GM18502 (cell line): Measurements from ENCODE around the gene PPIB.
A peak's percentile ranks its signal among the peaks of the same experiment; 100 is the strongest.

ENCODE experiments used
- ATAC-seq: cut with Tn5 transposase; IDR thresholded peaks from one replicate; pipeline ENCODE4 v1.9.1; 2021; ENCODE audit warnings: mild to moderate bottlenecking; ENCODE audit not compliant: unreplicated experiment, poor library complexity

Gene PPIB

DNA sequence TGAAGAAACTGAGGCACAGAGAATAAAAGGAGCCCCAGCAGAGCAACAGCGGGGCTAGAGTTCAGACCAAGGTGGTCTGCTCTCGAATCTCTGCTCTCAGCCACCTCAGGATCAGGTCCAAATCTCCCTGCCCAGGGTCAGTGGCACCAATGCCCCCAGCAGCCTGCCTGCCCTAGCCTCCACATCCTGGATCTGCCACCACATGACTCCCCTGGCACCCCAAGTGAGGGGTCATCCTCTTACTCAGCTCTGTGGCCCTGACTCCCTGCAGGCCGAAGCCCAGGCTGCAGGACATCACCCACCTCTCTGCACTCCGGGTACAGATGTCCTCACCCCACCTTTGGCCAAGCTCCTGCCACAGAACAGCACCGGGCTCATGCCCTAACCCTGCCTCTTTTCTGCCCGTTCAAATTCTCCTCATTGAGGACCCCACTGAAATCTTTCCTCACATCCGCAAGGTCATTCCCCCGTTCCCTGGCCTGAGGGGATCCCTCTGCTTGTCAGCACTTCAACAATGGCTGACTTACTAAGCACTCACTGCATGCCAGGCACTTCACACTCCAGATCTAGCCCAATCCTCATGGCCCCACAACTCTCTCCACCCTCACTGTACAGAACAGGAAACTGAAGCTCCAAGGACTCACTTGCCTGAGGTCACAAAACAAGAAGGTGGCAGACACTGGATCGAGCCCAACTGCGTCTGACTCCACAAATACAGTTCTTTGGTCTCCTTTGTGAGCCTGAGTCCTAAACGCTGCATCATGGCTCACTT is 4.3 kb downstream of the PPIB start:
- no peak for ATAC-seq

DNA sequence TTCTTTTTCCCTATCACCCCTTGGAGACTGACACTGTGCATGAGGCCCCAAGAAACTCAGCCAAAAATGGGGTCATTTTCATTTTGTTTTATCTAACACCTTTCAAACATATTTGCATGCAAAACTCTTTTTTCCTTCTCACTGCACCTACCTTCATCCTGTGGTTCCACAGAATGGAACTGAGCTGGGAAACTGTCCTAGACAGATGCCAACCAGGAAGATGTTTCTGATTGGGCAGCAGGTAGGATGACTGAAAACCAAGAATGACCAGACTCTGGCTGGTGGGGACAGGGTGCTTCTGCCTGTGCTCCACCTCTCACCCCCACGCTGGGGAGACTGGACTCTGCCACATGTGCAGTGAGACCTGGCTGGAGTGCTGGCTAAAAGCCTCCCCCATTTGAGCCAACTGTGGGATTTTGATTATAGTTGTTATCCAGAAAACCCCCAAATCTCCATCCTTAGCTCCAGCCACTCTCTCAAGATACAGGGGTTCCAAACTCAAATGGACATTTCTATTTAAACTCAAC is 5.2 kb downstream of the PPIB start:
- ATAC-seq = no peak

DNA sequence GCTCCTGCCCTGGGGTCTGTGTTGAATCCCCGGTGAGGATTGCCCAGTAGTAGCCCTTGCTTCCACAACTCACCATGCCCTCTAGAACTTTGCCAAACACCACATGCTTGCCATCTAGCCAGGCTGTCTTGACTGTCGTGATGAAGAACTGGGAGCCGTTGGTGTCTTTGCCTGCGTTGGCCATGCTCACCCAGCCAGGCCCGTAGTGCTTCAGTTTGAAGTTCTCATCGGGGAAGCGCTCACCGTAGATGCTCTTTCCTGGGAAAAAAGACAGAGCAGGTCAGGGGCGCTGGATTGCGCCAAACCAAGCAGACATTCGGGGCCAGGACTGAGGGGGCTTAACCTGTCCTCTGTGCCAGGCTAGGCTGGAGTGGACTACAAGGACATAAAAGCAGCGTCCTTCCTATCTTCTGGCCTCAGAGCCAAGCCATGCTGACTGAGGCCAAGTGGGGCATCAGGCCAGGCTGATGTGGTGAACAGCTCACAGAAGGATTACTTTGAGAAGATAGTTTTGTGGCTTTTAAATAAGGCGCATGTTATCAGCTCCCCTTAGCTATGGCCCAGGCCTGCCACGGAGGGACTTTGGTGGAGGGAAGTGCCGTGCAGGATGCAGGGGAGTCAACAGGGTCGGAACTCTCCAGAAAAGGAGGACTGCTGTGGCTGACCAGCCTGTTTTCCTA is 6.0 kb downstream of the PPIB start:
- no peak for ATAC-seq

DNA sequence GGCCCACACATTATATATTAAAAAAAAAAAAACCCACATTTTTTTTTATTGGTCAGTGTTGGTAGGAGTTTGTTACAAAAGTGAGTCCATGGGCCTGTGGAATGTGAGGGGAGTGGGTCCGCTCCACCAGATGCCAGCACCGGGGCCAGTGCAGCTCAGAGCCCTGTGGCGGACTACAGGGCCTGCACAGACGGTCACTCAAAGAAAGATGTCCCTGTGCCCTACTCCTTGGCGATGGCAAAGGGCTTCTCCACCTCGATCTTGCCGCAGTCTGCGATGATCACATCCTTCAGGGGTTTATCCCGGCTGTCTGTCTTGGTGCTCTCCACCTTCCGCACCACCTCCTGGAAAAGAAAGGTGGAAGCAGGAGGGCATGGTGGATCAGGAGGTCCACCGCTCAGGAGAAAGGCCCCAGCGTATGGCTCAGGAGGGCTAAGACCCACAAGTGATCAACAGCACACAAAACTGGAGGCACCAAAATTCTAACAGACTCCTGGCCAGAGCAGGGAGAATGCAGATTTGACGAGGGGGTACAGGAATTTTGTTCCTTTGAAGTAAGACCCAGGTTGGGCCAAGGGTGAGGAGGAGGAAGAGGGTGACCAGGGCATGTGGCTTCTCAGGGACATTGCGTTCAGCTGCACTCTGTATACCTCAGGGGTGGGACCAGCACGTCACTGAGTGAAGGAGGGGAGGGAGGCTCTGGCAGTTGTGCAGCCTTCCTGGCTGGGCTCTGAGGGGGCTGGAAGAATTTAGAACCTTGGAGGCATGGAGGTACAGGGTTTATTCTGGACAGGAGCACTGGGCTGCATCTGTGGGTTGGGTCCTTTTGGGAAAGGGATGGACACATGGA is 6.8 kb downstream of the PPIB start:
- no peak for ATAC-seq

DNA sequence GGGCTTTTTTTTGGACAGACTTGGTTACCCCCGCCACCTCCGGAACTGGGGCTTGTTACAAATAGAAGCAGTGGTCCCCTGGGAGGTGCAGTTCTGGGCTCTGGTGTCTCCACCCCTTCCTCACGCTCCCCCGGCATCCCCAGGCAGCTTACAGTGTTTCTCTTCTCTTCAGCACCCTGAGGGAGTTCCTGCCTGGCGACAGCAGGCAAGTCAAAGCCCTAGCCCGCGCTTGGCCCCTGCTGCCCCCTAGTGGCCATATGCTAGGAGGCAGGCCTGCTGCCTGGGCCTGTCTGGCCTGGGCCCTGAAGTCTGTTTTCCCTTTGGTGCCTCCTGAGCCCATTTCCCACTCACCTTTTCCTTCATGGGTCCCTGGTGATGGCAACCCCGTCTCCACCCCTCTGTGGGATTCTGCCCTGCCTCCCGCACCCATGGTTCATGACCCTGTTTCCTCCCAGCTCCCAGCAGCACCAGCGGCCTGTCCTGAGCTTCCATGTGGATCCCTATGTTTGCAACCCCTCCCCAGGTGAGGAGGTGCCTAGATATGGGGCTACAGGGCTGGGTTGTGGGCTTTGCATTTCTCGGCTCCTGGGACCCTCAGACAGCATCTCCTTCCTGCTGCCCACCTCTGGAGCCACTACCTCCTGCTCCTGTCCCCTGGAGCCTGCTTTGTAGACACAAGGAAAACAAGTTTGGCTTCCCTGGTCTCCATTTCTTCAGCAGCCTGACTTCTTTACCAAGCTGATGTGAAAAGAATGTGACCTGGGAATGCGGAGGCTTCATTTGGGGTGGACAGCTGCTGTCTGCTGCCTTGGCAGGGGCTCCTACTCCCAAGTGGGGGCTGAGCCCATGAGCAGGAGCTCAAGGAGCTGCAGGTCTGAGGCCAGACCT is 9.1 kb downstream of the PPIB start:
- ATAC-seq = peak; percentile 57

DNA sequence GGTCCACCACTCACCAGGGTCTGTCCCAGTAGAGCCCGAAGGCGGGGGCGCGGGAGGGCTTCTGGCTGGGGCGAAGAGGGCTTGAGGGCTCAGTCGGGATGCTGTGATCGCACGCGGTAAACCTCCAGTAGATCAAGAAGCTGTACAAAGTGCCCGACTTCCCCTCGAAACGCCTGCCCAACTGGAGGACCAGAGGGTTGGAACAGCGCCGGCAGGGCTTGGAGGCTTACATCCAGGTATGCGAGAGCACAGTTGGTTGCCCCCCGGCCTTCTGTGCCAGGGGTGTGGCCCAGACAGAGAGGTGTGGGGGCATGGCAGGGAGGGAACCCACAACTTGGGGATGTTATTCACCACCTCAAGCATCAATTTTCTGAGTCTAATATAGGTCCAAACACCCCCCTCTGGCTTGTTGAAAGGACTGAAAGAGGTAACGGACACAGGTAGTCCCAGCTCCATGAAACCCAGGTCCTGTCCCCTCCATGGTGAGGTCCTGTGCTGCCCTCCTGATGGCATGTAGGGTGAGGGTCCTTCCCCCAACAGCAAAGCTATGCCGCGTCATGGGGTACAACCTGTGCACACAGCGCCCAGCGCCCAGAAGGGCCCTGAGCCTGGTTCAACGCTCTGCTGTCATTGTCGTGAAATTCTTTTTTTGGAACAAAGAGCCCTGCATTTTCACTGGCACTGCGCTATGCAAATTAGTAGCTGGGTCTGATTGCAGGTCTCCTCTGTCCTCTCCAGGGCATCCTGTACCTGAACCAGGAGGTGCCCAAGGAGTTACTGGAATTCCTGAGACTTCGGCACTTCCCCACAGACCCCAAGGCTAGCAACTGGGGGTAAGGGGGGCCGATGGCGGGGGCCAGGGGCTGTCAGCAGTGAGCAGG is 10.1 kb downstream of the PPIB start:
- peak; percentile 17 for ATAC-seq

DNA sequence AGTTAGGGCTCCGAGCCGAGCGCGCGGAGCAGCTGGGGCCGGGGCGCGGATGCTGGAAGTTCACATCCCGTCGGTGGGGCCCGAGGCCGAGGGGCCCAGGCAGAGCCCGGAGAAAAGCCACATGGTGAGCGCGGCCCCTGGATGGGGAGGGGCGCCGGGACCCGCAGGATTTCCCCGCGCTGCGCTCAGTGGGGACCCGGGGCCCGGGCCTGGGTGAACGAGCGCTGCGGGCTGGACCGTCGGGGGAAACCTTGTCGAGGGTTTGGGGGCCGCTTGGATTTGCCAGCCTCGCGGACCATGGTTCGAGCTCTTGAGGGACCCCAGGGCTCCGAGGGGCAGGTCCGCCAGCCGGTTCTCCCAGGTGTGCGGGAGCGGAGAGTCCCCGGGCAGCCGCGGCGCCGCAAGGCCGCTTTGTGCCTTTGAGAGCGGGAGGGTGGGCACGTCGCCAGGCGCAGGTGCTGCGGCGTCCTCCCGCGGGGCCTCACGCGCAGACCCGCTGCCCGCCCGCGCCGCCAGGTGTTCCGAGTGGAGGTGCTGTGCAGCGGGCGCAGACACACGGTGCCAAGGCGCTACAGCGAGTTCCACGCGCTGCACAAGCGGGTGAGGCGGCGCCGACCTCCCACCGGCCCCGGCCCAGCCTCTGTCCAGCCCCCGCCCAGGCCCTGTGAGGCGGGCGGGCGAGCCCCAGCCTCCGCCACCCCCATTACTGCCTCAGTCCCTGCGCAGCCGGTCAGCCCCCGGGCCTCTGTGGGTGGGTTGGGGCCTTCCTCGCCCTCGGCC is 10.9 kb downstream of the PPIB start, which contains the start of gene SNX22:
SNX22 (plus strand) TSS at position 5 of the 780 bp plus-strand sequence; CDS start at position 50, 45 bp downstream.
- ATAC-seq = peak; percentile 10

DNA sequence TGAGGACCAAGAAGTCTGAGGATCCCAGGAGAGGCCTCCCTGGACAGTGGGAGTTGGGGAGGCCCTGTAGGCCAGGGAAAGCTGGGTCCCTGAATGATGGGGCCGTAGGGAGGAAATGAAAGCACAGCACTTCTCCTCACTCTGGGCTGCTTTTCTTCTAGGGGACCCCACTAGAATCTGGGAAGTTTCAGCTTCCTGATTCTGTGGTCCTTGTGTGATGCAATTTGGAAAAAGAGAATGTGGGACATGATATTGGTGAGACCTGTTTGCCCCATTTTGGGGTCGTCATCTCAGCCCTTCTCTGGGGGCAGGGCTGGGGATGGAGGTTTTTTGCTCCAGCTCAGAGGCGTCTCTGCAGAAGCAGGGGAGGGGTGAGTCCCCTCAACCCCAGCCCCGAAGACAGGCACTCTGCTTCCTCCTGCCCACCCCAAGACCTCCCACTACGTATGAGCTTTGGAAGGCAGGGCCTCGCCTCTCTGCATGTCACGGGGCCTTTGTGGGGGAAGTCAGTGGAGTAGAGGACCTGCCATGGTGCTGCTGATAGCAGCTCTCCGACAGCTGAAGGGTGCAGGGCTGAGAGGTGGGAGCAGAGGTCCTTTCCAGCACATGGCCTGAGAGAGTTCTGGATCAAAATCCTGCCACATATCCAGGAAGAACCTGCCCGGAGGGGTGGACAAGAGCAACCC is 12.8 kb downstream of the PPIB start:
- no peak for ATAC-seq

DNA sequence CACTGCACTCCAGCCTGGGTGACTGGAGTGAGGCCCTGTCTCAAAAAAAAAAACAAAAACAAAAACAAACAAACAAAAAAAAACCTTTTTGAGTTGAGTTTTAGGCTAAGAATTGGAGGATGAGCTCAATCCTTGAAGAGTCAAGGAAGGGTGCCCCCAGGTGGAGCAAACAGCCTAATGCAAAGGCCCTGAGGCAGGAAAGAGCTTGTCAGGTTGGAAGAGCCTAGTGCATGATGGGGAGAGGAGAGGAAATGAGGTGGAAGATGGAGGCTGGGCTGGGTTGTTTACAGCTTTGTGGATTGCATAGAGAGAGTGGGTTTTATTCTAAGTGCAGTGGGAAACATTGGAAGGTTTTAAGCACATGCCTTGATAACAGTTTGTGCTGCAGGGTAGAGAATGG is 13.4 kb downstream of the PPIB start:
- no peak for ATAC-seq

DNA sequence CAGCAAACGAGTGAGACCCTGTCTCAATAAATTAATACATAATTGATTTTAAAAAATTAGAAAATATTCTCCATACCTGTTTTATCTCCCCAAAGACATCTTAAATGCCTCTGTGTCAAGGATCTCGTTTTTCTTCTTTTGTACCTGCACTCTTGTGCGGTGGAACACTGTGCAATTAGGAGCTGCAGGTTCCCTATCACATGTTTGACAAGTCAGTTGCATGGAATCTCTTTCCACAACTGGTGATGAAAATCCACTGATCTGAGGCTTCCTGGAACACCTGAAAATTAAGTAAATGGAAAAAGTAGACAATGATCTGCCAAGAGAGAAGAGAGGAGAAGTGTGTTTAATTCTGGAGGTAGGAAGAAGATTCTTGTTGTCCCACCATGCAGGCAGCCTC is 14.2 kb downstream of the PPIB start:
- ATAC-seq = no peak

DNA sequence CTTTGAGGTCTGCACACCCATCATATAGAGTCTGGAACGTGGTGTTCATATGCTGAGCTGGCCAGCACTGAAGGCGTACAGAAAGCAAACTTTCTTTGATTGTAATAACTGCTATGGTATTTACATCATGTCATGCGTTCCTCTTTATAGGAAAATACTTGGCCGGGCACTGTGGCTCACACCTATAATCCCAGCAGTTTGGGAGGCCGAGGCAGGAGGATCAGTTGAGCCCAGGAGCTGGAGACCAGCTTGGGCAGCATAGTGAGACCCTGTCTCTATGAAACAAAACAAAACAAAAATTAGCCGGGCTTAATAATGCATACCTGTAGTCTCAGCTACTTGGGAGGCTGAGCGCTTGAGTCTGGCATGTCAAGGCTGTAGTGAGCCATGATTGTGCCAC is 14.7 kb downstream of the PPIB start:
- no peak for ATAC-seq

DNA sequence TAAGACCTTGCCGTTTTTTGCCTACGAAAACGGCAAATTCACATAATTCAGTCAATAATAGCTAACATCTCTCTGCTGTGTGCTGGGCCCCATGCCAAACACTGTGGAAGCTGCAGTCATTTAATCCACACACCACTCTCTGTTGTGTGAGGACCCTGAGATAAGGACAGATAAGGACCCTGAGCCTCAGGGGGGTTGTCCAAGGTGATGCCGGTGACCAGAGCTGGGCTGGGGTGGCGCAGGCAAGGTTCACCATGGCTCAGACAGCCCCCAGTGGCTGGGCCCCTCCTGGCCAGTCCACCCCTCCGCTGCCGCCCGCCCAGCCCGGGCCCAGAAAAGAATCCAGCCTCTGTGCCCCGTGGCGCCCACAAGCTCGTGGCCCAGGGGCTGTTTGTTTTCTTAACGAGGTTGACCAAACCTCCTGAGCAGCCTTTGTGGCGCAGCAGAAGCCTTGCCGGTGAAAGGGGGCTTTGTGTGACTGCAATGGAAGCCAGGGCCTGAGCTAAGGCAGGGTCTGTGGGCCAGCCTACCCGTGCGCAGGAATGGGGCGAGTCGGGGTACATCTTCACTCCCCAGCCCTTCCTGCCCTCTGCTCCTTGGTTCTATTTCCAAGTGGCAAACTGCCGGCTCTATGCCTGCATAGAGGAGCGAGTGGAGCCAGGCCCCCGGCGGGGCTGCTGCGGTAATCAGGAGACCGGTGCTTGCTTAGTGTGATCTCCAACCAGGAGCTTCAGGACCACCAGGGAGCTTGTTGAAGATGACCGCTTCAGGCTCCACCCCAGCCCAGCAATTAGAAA is 15.7 kb downstream of the PPIB start:
- ATAC-seq = no peak

DNA sequence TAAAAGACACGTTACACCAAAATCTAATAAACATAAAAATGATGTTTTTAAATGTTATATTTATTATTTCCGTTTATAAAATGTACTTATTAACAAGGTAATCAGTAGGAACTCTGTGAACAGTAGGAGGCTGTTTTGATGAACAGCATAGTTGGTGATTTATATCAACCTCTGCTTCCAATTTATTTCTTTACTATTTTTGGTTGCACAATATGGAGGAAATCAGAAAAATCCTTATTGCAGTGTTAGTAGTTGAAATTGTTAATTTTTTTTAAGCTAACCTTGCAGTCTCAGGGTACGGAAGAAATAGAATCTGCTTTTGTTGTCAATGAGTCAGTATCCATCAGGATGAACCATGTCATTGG is 16.3 kb downstream of the PPIB start:
- ATAC-seq = no peak

DNA sequence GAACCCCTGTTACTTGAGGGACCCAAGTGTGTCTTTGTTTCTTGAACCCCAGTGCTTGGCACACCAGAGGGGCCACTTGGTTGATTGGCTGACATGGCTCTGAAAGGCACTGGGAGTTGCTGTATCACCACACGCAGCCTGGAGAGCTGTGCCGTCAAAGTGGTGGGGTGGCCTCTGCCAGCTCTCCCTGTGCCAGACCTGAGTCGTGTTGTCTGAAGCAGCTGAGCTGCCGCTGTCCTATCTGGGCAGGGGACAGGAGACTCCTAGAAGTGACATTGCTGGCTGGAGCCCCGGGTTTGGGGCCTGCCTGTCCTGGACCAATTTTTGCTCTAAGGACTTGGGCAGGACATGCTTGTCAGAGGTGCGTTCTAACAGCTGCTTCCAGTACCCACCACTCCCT is 16.8 kb downstream of the PPIB start:
- no peak for ATAC-seq

DNA sequence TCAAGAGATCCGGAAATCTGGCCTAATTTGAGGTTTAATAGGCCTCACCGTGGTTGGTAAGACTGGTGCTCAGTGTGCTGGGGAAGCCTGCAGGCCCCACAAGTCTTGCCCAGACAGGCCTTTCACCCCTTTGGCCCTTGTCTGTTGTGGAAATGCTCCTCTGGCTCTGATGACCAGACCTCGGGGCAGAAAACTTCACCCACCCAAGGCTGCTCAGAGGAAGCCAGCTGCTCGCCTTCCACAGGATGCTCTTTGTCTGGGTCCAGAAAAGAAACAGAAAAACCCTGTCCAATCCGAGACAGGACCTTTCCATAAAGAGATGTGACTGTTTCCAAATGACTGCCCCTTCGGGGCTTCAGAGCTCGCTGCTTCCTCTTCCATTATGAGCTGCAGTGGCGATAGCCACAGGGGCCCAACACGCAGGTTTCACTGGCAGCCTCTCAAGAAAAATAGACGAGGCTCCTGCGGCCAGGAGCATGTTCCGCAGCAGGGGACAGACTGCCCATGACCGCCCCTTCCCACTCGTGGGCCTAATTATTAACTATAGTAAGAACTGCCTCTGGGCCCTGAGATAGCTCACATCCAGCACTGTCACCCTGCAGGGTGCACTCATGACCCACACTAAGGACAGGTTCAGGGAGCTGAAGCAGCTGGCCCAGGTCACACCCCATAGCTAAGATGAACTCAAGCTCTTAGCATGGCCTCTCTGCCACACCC is 18.1 kb downstream of the PPIB start:
- peak; percentile 73 for ATAC-seq

DNA sequence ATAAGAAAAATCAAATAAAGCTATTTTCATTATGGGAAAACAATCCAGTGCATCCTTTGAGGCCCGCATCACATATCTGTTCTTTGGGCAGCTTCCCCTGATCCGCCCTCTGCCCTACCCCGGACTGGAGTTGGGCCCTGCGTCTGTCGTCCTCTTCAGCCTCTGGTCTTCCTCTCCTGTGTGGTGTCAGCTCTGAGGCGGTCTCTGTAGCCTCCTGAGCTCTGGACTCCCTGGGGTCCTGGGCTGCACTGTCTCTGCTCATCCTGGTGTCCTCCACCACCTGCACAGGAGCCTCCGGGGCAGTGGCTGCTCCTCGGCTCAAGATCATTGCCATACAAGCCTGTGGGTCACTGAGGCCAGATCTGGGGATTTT is 18.6 kb downstream of the PPIB start:
- ATAC-seq = peak; percentile 36
